Dermis microvascular lymphatic vessel endothelial cell (primary cell): Measurements from ENCODE around the gene PLA2G4F. TPM values are rescaled to one million over a fixed set of nuclear protein-coding genes. Genes with fewer than 3 reads are reported as not detected.

Experiments
- DNase-seq, 2 donors: peaks; one replicate each; pipeline versions ENCODE4 v3.0.0 to v3.0.0-alpha.2; 2010; ENCODE audit warnings: low read depth in 2 of 2
- total RNA-seq: library from RNA; depleted of rRNA; stranded (reverse); fragments of >200 nt; gene quantifications from 2 replicates; pipeline ENCODE4 v1.2.1, GENCODE V29; 2014

PLA2G4F gene
- total RNA-seq, 1 donor from 2014 or later, result not detected

- no peak for DNase-seq
These were observed 7.5 kb downstream of the PLA2G4F start for GRCh38 chr15:42148808-42149492.

- no peak for DNase-seq
These were observed 9.1 kb downstream of the PLA2G4F start for GRCh38 chr15:42147431-42147735.

- no peak for DNase-seq
These were observed 9.6 kb downstream of the PLA2G4F start for GRCh38 chr15:42146551-42147430.

GRCh38 chr15:42145546-42146455 is 10.6 kb downstream of the PLA2G4F start:
- DNase-seq, result no peak

GRCh38 chr15:42144841-42145375 is 11.5 kb downstream of the PLA2G4F start:
- no peak for DNase-seq

- no peak for DNase-seq
These were observed 12.4 kb downstream of the PLA2G4F start for GRCh38 chr15:42143866-42144625.

- no peak for DNase-seq
These were observed 13.1 kb downstream of the PLA2G4F start for GRCh38 chr15:42143356-42143755.

- DNase-seq, result no peak
These were observed 14.4 kb downstream of the PLA2G4F start for GRCh38 chr15:42141795-42142667.

- no peak for DNase-seq
These were observed 15.2 kb downstream of the PLA2G4F start for GRCh38 chr15:42141246-42141645.

GRCh38 chr15:42140383-42141070 is 15.9 kb downstream of the PLA2G4F start:
- DNase-seq, result no peak

GRCh38 chr15:42139596-42139995 is 16.8 kb downstream of the PLA2G4F start:
- DNase-seq, result no peak

GRCh38 chr15:42138968-42139386 is 17.5 kb downstream of the PLA2G4F start:
- no peak for DNase-seq

- no peak for DNase-seq
These were observed 18.0 kb downstream of the PLA2G4F start for GRCh38 chr15:42138411-42138810.

GRCh38 chr15:42137461-42138261 is 18.8 kb downstream of the PLA2G4F start:
- peak; percentile 31 to 57 for DNase-seq

- no peak for DNase-seq
These were observed 19.9 kb downstream of the PLA2G4F start for GRCh38 chr15:42136513-42136912.

- no peak for DNase-seq
These were observed 21.1 kb downstream of the PLA2G4F start for GRCh38 chr15:42135351-42135750.

- DNase-seq, result no peak
These were observed 21.7 kb downstream of the PLA2G4F start for GRCh38 chr15:42134617-42135245.
